ENCODE results near the gene NAT14.
"Not testable (repeated sequence)": the region's sequence is repeated elsewhere in the genome, so short reads cannot be mapped to it uniquely, and the experiment has no call there.

Gene NAT14, protein sequence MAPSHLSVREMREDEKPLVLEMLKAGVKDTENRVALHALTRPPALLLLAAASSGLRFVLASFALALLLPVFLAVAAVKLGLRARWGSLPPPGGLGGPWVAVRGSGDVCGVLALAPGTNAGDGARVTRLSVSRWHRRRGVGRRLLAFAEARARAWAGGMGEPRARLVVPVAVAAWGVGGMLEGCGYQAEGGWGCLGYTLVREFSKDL

DNA sequence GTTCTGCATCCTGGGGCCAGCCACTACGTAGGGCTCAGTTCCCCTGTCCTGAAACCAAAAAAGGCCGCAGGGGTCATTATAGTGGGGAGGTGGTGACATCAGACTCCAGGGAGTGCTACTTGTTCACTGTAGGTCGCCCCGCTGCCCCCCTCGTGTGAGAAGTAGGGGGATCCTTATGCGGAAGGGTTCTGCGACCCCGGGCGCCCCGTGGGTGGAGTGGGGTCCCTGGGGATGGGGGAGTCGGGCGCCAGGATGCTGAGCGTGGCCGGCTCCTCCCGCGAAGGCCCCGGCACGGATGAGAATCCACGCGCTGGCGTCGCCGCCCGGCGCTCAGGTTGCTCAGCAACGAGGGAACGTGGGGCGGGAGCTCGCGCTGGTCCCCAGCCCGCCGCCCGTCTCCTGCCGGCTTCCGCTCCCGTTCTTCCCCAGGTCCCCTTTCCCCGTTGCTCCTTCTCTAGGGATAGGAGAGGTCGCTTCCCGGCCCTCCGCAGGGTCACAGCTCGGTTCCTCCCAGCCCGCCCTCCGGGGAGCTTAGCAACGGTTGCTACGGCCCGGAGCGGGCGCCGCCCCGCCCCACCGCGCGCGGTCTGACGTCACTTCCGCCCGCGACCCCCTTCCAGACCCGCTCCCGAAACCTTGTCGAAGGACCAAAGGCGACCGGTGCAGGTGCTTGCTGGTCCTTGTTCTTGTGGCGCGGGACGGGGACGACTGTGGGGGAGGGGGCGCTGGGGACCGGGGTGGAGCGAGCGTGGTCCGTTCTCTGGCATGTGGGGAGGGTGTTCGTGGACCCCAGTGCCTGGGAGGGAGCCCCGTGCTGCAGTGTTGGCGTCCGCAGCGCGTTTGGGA, at the start of gene NAT14:
Gene NAT14 (plus strand): TSS at position 596 of the 846 bp plus-strand sequence. CDS start 521 bp downstream, outside the sequence.
- DNase-seq: peak; percentile 44 to 68 (median 62)

DNA sequence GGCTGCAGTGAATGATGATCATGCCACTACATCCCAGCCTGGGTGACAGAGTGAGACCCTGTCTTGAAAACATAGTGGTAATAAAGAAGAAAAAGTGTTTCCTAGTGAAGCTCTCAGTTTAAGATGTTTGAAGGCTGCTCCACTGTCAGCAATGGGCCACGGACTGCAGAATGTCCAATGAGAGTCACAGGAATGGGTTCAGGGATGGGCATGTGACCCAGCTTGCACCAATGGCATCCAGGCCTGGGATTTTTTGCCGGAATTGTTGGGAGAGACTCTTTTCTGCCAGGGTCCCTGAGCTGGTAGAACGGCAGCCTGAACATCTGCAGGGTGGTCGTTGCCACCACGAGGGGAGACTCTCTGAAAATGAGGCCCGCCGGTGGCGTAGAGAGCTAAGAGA, 48.1 kb upstream of the NAT14 start:
- DNase-seq: no peak

DNA sequence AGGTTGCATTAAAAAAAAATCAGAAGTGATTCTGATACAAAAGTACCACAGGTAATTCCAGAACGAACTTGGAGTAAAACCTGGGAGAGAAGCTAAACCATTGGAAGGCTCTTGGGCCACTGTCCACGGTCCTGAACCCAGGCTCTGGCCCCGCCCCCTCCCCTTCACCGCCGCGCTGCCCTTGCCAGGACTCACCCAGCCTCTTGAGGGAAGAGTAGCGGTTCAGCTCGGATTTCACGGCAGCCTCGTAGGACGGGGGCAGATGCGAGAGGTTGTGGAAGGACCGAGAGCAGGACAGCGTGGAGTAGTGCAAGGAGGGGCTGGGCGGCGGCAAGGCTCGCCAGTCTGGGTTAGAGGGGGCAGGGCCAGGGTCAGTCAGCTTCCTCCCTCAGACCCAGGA, 47.6 kb upstream of the NAT14 start:
- DNase-seq: peak in 1 of 6 experiments; percentile 23

DNA sequence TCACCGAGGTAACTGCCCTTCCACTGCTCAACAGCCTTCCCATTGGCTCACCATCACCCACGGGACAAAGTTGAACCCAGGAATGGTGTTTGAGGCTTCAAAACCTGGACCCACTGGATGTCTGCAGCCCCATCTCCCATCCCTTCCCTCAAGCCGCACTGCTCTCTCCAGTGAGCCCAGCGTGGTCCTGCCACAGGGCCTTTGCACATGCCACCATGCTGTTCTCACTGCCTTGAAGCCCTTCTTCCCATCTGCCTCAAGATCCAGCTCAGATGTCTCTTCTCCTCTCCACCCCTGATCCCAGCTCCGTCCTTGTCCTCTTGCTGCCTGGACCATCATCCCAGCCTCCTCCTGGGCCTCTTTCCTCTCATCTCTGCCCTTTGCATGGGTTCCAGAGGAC, 45.9 kb upstream of the NAT14 start:
- no peak for DNase-seq

DNA sequence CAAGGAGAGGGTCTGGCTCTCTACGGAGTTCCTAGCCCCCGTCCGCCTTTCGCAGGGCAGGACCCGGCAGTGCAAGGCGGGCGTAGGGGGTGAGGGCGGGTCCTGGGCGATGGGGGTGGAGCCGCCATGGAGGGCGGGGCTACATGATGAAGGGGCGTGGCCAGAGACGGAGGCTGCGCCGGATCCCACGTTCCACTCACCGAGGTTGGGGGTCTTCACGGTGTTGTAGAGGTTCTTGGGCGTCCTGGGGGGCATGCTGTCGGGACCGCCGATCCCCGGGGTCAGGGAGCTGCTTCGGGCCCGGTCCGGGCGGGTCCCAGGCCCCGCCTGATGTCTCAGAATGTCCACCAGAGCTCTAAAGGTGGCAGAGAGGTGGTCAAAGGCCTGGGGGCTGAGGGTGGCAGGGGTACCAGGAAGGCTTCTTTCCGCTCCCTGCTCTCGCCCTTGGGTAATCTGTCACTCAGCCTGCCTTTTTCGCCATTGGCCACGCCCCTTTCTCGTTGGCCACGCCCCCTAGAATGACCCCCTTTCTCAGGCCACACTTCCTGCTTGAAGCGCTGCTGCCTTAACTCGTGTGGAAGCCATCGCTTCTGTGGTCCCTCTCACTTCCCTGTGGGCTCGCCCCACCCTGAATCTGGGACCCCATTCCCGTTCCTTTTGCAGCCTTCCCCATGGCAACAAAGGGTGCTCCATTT, 44.4 kb upstream of the NAT14 start:
- DNase-seq: no peak

DNA sequence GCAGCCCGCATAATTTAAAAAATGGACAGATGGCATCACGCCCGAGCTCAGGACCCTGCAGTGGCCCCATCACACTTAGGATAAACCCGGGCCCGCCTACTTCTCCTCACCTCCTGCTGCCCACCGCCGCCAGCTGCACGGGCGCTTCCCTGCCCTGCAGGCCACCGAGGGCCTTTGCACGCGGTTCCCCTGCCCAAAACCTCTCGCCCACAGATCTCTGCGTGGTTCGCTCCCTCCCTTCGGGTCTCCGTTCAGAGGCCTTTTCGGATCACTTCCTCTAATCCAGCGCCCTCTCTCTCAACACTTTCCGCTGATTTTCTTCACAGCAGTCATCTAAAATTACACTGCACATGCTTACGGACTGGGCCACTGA, 43.7 kb upstream of the NAT14 start:
- DNase-seq: peak in 2 of 6 experiments; percentile 12 to 45

DNA sequence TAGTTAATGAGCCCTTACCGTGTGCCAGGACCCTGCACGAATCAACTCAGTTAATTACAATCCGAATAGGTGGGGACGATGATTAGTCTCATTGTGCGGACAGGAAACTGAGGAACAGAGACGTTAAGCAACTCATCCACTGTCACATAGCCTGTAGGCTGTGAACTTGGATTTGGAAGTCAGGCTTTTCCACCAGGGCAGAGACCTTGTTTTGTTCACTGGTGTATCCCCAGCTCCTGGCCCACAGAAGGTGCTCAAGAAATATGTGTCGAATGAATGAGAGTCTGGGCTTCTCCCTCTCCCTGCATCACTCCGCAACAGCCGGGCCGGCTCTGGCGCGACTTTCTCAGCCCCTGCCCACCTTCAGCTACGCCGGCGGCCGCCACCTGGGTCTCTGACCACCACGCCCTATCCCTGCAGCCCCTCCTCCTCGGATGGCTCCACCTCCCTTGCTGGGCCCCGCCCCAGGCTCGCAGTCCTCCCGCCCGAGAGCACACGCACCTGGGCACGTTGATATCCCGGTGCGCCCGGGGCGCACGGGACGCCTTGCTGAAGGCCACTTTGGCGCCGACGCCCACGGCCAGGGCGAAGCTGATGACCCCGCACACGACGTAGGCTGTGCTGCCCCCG, 43.2 kb upstream of the NAT14 start:
- DNase-seq: peak in 1 of 6 experiments; percentile 45

DNA sequence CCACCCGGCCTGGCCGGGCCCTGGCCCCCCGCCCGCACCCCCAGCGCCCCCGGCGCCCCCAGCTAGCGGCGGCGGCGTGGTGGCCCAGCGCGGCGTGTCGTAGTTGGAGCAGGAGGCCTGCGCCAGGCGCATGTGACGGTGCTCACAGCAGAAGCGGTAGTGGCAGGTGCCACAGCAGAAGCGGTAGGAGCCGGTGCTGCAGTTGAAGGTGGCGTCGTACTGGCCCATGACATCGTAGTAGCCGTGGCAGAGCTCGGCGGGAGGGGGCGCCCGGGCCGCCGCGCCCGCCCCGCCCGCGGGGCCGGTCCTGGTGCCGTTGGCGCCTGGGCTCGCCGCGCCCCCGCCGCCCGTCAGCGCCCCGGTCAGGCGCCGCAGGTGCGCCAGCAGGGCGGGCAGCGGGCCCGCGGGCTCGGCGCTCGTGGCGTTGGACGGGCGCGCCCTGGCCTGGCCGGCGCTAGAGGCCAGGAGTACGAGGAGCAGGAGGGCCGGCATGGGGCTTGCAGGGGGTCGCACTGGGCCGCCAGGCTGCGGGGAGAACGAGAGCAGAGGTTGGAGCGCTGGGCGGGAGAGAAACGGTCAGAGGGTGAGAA, 42.5 kb upstream of the NAT14 start:
- peak in 4 of 6 experiments; percentile 8 to 26 (median 15) for DNase-seq

DNA sequence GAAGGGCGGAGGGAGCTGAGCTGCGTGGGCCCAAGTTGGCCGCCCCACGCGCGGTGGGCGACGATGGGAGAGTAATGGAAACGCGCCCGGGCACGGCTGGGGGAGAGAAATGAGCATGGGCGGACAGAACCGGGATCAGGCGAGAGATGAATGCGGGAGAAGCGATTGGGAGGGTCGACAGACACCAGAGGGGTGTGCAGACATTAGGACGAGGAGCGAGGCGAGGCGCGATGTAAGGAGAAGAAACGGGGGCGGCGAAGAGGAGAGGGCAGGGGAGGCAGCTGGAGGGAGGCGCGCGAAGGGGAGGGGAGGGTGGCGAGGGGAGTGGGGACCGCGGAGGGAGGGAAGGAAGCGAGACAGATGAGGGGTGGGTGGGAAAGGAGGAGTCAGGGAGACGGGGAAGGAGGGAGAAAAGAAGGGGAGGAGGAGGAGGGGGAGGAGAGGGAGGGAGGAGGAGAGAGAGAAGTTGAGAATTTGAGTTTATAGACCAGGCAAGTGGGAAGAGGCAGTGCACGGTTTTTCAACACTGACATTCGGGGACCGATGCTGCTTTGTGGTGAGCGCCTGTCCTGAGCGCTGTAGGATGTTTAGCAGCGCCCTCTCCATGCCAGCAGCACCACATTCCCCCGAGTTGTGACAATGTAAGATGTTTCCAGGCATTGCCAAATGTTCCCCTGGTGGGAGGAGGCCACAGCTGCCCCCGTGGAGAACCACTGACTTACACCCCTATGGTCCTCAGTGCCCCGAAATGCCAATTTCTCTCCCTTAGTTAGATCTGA, 41.8 kb upstream of the NAT14 start, which contains the start of gene SHISA7:
Gene SHISA7 (minus strand): TSS at position 256 of the 779 bp plus-strand sequence. CDS start 437 bp downstream, outside the sequence.
- no peak for DNase-seq

DNA sequence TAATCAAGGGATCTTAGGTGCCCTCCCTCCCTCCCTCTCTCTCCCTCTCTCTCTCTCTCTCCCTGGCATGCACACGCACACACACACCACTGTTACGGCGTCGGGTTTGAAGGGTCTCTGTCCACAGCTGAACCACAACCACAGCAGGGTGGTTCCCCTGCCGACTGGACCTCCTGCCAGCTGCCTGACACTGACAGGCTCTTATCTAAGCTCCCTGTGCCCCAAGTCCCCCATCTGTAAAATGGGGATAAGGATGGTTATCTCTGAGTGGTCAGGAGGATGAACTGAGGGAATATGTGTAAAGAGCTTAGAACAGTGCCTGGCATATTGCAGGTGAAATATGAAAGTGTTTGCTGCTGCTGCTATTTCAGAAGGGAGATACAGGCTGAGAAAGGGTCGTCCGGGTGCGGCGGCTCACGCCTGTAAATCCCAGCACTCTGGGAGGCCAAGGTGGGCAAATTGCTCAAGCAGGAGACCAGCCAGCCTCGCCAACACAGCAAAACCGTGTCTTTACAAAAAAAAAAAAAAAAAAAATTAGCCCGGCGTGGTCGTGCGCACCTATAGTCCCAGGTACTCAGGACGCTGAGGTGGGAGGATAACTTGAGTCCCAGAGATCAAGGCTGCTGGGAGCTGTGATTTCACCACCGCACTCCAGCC, 41.0 kb upstream of the NAT14 start:
- DNase-seq: no peak

DNA sequence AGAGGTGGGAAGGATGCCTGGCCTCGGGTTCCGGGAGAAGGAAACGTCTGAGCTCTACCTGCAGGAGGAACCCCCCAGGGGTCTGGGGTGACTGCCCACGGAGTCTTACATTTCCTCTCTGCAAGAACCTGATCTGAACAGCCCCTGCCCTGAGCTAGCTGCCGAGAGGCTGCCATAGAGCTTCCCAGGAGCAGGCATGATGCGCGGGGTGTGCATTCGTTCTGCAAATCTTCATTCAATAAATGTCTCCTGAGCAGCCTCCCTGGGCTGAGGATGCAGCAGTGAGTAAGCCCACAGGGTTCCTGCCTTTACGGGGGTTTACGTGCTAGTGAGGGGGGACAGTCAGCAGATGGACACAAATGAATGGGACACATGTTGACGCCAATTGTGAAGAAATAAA, 40.3 kb upstream of the NAT14 start:
- no peak for DNase-seq

DNA sequence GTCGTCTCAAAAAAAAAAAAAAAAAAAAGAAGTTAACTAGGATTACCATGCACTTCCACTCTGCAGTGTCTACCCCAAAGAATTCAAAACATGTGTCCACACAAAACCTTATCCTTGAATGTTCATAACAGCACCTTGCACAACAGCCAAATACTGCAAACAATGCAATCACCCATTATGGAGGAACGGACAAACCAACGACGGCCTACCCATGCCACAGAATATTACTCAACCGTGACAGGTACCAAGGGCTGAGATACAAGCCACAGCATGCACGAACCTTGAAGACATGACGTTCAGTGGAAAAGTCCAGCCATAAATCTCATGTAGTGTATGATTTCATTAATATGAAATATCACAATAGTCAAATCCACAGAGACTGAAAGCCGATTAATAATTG, 38.9 kb upstream of the NAT14 start:
- no peak for DNase-seq

DNA sequence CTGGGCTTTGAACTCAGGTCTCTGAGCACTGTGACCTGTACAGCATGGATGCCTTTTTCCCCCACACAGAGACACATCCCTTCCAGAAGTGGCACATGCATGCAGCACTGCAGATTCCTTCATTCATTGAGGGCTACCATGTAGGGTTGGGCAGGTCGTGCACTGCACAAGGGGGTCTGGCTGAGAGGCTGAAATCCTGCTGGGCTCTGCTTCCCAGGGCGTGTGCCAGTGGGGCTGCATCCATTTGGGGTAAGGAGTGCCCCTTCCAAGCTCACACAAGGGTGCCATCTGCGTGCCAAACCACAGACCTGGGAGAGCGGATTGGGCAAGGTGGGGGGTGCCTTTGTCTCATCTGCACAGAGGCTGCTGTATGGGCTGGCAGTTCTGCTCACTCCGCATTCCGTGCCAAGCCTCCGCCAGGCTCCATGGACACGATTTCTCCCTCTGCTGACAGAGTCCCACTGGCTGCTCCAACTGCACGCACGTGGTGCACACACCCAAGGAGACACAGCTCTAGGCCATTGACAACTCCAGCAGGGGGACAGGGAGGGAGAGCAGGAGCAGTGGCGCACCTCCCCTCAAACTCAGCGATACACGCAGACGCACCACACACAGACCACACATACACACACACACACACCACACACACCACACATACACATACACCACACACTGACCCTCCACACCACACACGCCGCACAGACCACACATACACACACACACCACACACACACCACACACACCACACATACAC, 37.4 kb upstream of the NAT14 start:
- peak in 1 of 6 experiments; percentile 8 for DNase-seq

DNA sequence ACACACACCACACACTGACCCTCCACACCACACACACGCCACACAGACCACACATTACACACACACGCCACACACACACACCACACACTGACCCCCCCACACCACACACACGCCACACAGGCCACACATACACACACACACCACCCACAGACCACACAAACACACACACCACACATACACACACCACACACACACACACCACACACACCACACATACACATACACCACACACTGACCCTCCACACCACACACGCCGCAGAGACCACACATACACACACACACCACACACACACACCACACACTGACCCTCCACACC, 36.9 kb upstream of the NAT14 start:
- not testable (repeated sequence) for DNase-seq

DNA sequence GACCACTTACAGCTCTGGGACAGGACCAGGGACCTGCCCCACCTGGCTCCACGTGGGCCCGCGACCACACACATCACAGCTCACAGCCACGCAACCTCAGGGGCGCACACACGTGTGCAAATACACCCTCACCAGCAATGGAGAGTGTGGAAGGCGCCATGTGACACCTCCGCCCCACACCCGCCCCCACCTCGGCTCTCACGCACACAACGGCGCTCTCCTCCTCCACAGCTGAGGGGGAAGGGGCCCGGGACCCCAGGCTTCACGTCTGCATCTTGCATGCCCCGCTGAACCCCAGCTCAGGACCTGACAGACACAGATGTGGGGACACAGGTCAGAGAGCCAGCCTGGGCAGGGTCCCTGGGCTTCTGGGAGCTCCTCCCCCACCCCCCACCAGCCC, 35.5 kb upstream of the NAT14 start:
- DNase-seq: no peak

DNA sequence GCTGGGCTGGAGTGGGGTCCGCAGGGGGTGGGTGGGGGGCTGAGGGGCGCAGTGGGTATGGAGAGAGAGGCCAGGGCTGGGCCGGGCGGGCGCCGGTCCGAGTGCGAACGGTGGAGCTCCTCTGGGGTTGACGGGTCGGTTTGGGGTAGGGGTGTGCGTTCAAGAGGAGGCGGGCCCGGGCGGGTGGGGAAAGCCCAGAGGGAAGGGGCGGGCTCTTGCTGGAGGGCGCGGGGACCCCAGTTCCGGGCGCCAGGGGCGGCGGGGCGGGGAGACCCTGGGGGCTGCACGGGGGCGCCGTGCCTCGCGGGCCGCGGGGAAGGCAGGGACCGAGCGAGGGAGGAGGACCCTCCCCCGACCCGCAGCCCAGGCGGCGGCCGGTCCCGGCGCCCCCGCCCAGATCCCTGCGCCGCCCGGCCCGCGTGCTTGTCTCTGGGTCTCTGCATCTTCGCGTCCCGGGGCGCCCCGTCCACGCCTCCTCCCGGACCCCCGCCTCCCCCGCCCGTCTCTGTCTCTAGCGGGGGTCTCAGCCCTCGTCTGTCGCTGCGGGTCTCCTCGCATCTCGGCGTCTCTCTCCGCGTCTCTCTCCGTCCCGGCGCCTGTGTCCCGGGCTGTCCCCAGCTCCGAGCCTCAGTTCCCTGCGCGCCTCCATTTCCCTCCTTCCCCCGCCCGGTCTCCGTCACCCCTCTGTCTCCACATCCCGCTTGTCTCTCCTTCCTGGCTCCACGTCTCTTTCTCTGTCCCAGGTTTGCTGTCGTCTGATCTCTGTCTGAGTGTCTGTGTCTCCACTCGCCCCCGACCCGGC, 33.6 kb upstream of the NAT14 start:
- DNase-seq: peak in 2 of 6 experiments; percentile 14 to 26

DNA sequence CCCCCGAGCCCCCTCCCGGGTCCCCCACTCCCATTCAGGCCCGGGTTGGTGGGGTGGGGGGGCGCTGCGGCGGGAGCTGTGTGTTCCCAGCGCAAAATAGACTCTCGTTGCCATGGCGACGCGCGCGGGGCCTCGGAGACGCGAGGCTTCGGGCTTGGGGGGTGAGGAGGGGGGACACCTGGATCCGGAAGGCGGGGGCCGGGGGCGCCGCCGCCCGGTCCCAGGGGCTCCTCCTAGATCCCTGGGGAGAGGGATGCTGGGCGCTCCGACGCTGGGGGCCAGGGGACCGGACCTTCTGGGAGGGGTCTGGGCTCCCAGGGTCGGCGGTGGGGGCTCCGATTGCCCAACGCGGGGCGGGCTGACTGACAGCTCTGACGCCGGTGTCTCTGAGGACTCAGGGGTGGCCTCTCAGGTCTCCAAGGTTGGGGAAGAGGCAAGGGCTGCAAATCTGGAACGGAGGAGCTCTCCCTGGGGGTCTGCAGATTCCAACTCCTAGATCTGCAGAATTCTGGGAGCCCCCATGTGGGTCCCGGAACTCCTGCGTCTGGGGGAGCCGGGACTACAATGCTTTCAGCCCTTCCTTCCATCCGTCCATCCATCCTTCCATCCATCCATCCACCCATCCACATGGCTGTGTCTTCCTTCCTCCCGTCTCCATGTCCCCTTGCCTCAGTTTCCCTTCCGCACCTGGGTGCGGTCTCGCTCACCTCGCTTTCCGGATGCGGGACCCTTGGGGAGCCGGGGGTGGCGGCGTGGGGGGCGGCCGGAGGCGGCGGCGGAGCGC, 32.8 kb upstream of the NAT14 start:
- DNase-seq: peak in 4 of 6 experiments; percentile 17 to 36 (median 30)

DNA sequence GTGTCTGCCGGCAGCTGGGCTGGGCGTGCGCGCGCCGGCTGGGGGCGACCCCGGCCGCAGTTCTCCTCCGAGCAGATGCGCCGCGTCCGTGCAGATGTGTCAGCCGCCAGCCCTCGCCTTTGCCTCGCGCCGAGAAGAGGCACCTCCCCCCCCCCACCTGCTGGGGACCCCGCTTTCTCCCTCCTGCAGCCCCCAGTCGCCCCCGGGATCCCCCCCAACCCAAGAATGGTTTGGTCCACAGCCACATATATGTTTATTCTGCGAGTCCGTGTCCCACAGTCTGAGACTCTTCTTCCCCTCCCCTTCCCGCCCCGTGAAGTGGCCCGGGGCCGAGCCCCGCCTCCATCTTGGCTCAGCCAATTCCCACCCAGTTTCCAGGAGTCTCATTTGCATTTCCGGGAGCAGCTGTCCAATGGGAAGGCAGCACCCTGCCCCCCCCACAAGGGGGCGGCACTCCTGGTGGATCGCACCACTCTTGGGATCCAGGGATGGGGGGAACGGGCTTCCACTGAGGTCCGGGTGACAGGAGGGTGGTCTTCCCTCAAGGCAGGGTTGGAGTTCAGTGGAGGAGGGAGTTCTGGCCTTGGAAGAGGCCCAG, 32.1 kb upstream of the NAT14 start:
- peak in 4 of 6 experiments; percentile 14 to 40 (median 24) for DNase-seq

Data from stimulated activated naive CD4-positive, alpha-beta T cell (primary cell).